HG02588 (cell line): Measurements from ENCODE around the gene AHDC1.
"Not testable (repeated sequence)": the region's sequence is repeated elsewhere in the genome, so short reads cannot be mapped to it uniquely, and the experiment has no call there.

Experiments used
- ATAC-seq: cut with Tn5 transposase; IDR thresholded peaks from one replicate; pipeline ENCODE4 v1.9.1; 2021; ENCODE audit warnings: mild to moderate bottlenecking, moderate library complexity; ENCODE audit not compliant: unreplicated experiment

Gene AHDC1

GRCh38 chr1:27564710-27565649 lies 39.0 kb downstream of the AHDC1 start:
- ATAC-seq: no peak

DNA sequence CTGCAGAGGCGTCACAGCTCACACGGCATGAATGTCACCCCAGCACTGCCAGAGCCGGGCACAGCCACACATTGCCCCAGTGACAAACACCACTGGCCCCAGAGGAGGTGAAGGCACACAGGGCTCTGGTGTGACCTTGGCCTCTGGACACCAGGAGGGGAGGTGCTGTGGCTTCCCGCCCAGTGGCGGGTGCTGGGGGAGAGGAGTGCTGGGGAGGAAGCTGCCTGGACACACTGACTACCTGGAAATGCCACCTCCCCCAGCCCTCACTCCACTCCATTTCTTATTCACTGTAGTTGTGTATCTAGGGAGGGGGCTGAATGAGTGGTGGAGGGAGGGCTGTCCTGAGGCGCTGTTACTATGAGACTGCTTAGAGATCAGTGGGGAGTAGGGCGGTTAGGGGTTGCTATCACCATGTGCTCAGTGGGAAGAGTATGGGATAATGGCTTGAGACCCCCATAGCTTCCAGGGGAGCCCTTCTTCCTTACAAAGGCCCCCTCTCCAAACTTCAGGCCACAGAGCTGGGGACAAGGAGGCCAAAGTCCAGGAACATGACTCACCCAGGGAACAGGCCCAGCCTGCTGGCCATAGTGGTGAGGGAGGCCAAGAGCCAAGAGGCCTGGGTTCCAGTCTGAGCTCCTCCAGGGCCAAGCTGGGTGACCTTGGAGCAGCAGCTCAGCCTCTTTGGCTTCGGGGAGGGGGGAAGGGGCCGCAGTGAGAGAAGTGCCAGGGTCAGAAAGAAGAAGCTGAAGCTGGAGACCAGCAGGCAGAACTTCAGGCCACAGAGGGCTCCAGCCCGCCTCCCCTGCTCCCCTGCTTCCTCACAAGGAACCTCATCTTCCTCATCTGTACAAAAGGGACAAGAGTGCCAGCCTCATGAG lies 40.1 kb downstream of the AHDC1 start:
- ATAC-seq: no peak

GRCh38 chr1:27563341-27563590 lies 40.7 kb downstream of the AHDC1 start:
- no peak for ATAC-seq

DNA sequence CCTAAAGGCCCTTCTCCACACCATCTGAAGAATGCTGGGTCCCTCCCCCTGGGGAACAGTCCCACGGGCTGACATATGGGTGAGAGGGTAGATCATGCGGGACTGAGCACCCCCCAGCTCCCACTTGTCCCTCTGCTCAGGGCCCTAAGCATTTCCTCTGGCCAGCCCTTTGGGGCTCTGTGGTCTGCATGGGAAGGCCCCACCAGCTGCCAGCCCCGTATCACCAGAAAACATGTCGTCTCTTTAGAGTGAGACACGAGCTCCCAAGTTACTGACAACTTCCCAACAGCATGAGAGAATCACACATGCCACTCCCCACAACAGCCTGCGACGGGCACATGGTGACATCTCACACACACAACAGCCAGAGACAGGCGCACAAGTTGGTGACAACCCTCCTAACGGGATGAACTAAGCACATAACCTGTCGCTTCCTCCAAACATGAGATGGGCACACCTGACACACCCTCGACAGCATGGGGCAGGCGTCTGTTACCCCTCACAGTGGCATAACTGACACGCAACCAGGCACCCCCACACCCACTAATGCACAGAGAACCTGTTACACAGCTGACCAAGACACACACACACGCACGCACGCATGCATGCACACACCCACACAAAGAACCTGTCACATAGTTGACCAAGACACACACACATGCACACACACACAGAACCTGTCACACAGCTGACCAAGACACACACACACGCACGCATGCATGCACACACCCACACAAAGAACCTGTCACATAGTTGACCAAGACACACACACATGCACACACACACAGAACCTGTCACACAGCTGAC lies 41.2 kb downstream of the AHDC1 start:
- no peak for ATAC-seq

DNA sequence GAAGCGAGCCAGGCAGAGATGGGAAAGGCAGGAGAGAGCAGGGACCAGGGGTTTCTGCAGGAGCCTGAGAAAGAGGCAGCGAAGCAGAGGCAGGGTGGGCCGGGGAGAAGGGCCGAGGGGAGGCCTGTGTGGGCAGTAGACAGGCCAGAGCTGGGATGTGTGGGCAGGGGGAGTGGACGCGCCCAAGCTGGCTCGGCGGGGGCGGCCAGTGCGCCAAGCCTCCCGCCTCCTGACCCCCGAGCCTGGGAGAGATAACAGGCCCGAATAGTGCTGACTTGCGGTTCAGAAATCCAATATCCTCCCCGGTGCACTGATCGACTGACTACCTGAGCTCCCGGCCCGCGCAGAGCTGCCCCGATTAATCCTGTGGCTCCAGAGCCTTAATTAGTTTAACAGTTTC lies 41.9 kb downstream of the AHDC1 start:
- ATAC-seq: no peak

GRCh38 chr1:27561124-27561899 lies 42.6 kb downstream of the AHDC1 start:
- ATAC-seq: no peak

GRCh38 chr1:27560268-27561123 lies 43.4 kb downstream of the AHDC1 start:
- no peak for ATAC-seq

- no peak for ATAC-seq
These were observed 44.4 kb downstream of the AHDC1 start for GRCh38 chr1:27559466-27560030.

- ATAC-seq: no peak
These were observed 46.2 kb downstream of the AHDC1 start for GRCh38 chr1:27557596-27558340.

DNA sequence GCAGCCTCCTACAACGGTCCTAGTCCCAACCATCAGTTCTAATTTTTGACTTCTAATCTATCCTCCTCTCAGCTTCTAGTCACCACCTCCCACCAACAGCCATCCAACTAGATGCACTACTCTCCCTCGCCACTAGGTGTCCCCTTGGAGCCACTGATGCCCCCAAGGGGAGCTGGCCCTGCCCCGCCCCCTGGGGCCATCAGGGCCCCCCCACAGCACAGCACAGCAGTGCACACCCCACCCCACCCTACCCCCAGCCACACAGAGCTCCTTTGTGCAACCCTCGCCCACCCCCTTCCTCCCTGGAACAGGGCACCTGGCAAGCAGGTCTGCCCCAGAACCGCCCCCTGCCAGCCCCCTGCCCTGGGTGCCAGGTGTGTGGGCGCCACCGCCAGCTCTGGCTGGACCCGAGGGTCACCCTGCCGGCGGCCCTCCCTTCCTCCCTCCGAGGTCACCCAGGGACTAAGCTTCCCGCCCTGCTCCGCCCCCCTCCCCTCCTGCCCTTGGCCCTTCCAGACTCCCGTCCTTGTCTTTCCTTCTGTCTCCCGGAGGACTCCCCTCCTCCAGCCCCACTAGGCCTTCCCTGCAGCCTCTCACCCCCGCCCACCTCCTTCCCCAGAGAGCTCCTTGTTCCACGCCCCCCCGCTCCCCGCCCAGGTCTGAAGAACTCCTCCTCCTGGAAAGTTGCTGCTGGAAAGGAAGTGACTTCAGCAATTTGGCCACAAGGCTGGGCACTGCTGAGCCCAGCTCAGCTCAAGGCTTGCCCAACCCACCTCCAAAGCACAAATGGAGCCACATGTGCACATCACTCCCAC lies 47.0 kb downstream of the AHDC1 start:
- no peak for ATAC-seq

DNA sequence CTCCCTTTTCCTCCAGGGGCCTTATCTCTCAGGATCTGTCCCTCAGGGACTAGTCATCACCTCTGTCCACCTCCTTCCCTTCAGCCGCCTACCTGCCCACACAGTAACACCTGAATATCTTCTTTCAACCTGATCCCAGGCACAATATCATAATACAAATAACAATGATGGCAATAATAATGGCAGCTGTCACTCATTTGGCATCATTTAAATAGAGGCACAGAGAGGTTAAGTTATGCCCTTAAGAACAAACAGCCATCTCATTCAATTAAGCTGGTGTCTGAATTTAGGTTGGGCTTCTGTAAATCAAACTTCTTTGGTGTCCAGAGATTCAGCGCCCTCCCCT lies 47.5 kb downstream of the AHDC1 start:
- no peak for ATAC-seq

DNA sequence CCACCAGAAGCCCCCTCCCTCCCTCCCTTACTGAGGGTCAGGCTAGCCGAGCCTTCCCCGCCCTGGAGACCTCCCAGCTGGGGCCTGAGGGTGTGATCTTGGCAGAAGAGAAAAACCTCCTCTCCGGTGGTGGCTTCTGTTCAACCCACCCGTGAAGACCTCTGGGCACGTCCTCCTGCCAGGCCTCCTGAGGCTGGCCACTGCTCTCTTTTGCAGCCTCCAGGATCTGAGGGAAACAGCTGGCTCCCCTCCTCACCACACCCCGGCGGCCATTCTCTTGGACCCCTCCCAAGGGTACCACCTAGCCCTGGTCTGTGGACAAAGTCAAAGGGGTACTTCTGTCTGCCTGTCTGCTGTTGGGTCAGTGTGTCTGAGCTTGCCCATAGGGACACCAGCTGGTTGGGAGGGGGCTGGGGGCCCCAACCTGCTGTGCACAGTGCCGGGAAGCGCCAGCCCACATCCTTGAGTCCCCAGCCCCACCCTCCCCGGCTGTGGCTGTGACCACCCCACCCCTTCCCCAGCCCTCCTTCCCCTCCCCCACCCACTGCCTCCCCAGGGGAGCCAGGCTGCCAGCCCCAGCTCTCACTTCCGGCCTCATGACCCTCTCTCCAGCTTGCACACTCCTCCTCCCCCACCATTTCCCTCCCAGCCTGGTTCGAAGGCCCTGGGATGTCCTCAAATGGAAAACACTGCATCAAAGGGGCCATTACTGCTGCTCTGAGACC lies 48.1 kb downstream of the AHDC1 start:
- ATAC-seq: no peak

GRCh38 chr1:27554759-27555699 lies 48.9 kb downstream of the AHDC1 start:
- no peak for ATAC-seq

- no peak for ATAC-seq
These were observed 49.7 kb downstream of the AHDC1 start for GRCh38 chr1:27554293-27554692.

DNA sequence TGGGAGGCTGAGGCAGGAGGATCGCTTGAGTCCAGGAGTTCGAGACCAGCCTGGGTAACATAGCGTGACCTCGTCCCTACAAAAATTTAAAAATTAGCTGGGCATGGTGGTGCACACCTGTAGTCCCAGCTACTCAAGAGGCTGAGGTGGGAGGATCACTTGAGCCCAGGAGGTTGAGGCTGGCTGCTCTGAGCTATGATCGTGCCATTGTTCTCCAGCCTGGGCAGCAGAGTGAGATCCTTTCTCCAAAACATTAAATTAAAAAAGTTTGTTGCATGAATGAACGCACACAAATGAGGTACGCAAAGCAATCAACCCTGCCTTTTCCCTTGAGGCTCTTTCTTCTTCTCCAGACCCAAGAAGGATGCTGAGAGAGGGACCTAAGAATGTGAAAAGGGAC lies 50.1 kb downstream of the AHDC1 start:
- ATAC-seq: not testable (repeated sequence)

DNA sequence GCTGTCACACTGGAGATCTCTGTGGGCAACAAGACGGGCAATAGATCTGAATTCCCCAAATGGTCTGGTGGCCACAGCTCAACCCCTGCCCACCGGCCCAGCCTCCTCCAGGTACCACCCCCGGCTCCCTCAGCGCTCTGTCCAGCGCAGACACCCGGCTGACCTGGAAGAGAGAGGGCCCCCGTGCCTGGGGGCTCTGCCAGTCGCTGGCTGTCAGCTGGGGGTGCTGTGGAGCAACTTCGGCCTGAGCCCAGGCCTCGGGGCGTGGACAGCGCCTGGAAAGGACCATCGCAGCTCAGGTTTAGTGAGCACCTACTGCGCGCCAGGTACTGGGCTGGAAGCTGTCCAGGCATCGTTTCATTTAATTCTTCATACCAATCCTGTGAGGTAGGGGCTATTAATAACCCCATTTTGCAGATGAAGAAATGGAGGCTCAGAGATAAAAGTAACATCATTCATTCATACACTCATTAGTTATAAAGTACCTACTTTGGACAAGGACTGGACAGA lies 51.0 kb downstream of the AHDC1 start:
- ATAC-seq: no peak
